ENCODE results near the gene SFT2D2.
A peak's percentile ranks its signal among the peaks of the same experiment; 100 is the strongest.

The SFT2D2 gene

DNA sequence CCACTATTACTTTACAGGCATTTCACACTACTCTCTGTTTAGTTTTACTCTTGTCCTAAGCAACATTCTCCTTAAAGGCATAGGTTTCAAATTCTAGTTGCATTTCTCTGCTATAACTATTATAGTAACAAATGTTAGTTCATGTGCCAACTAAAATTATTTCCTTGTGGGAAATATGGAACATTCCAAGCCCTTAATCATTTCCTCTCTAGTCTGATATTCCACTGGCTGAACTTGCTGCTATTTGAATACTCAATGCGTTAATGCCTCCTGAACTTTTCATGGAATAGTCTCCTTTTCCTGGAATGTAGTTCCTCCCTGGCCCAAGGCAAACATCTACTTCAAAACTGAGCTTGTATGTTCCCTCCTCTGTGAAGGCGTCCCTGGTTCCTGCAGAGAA, 35.6 kb downstream of the SFT2D2 start:
- TF ChIP-seq, protein P1, sequence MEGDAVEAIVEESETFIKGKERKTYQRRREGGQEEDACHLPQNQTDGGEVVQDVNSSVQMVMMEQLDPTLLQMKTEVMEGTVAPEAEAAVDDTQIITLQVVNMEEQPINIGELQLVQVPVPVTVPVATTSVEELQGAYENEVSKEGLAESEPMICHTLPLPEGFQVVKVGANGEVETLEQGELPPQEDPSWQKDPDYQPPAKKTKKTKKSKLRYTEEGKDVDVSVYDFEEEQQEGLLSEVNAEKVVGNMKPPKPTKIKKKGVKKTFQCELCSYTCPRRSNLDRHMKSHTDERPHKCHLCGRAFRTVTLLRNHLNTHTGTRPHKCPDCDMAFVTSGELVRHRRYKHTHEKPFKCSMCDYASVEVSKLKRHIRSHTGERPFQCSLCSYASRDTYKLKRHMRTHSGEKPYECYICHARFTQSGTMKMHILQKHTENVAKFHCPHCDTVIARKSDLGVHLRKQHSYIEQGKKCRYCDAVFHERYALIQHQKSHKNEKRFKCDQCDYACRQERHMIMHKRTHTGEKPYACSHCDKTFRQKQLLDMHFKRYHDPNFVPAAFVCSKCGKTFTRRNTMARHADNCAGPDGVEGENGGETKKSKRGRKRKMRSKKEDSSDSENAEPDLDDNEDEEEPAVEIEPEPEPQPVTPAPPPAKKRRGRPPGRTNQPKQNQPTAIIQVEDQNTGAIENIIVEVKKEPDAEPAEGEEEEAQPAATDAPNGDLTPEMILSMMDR (IDR thresholded peaks at IDR 0.05; ENCODE audit: insufficient read depth, low read depth, low read length, missing control alignments), result no peak
- H3K4me3 ChIP-seq (ENCODE audit: low read length), result no peak overlapping the region
- peak; percentile 68 for DNase-seq (ENCODE audit: low read depth)

- no peak overlapping the region for H3K4me3 ChIP-seq (ENCODE audit: low read length)
- DNase-seq (ENCODE audit: low read depth), result no peak
- TF ChIP-seq, protein P1 (IDR thresholded peaks at IDR 0.05; ENCODE audit: insufficient read depth, low read depth, low read length, missing control alignments), result no peak
Observed at GRCh38 chr1:168263130-168263529, 37.3 kb downstream of the SFT2D2 start.

DNA sequence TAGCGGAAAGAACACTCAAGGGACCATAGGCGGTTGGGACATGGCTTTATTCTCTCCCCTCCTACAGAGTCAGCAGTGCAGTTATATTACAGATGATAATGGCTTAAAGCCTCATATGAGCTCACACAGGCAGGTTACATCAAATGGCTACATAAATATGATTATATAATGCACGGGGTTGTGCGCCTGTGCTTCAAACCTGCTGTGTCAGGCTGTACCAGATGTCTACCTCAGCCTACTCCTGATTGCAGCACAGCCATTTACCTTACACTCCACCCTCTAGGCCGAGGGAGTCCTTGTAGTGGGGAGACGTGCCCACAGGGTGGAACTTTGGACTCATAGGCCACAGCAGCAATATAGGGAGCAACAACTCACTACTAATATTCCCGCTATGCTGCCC, 38.5 kb downstream of the SFT2D2 start:
- no peak for DNase-seq (ENCODE audit: low read depth)
- TF ChIP-seq, protein P1 (IDR thresholded peaks at IDR 0.05; ENCODE audit: insufficient read depth, low read depth, low read length, missing control alignments), result no peak

DNA sequence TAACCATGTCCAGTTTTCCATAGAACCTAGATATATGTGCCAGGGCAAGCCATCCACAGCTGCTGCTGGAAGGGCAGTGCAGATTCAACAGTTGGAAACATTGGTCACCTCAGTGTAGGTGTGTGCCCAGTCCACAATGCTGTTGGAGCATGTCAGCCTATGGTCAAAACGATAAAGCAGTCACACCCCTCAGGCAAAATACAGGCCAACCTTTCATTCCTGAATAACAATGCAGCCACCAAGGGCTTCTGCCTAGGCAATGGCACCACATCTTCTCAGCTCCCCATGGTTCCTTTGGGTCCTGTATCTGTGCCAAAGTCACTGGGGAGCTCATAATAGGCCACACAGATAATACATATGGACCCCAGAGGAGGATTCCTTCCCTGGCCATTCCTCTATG, 39.8 kb downstream of the SFT2D2 start:
- H3K4me3 ChIP-seq (ENCODE audit: low read length), result no peak overlapping the region
- TF ChIP-seq, protein P1 (IDR thresholded peaks at IDR 0.05; ENCODE audit: insufficient read depth, low read depth, low read length, missing control alignments), result no peak
- no peak for DNase-seq (ENCODE audit: low read depth)

More for the DNA sequence above, 38.5 kb downstream of the SFT2D2 start:
- no peak overlapping the region for H3K4me3 ChIP-seq (ENCODE audit: low read length)

DNA sequence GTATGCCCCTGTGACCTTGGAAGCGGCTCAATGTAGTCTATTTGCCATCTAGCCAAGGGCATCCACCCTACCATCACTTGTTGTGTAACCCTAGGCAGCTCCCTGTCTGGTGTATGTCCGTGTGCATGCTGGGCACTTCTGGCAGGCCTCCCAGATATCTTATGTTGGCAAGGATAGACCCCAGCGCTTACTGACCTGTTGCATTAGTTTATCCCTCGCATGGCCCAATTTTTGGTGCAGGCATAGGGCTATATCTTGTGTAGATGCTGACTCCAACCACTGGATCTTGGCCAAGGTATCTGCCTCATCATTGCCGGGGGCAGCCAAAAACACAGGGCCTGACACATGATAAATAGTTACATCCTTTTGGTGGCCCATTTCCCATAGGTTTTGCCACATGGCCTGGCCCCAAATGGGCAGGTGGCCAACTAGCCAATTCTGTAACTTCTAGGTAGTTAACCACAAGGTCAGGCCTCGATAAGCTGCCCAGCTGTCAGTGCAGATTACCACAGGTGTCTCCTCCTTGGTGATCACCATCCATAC, 40.9 kb downstream of the SFT2D2 start:
- no peak overlapping the region for H3K4me3 ChIP-seq (ENCODE audit: low read length)
- TF ChIP-seq, protein P1 (IDR thresholded peaks at IDR 0.05; ENCODE audit: insufficient read depth, low read depth, low read length, missing control alignments), result no peak
- peak; percentile 34 for DNase-seq (ENCODE audit: low read depth)

GRCh38 chr1:168271636-168272035, 45.8 kb downstream of the SFT2D2 start:
- peak; percentile 49 for DNase-seq (ENCODE audit: low read depth)

GRCh38 chr1:168273575-168273974, 47.8 kb downstream of the SFT2D2 start:
- no peak overlapping the region for H3K4me3 ChIP-seq (ENCODE audit: low read length)
- TF ChIP-seq, protein P1 (IDR thresholded peaks at IDR 0.05; ENCODE audit: insufficient read depth, low read depth, low read length, missing control alignments), result no peak
- DNase-seq (ENCODE audit: low read depth), result no peak

More at GRCh38 chr1:168271636-168272035, 45.8 kb downstream of the SFT2D2 start:
- TF ChIP-seq, protein P1 (IDR thresholded peaks at IDR 0.05; ENCODE audit: insufficient read depth, low read depth, low read length, missing control alignments), result no peak
- H3K4me3 ChIP-seq (ENCODE audit: low read length), result no peak overlapping the region
